ENCODE measurements around the gene PDIA5. TPM values are rescaled to one million over a fixed set of nuclear protein-coding genes. Genes with fewer than 3 reads are reported as not detected.

The PDIA5 gene
- total and polyA plus RNA-seq, 2 donors (not counting 1 experiment from before 2014, with no cell fraction given) = 2.6 to 3.8 TPM

- Histone ChIP-seq H3K27ac (ENCODE audit: low read length in 2 of 2) (no peak overlapping the region), H3K9ac (ENCODE audit: low read length) (no peak overlapping the region), H3K36me3 (replicated peaks in 1 of 2; ENCODE audit: control extremely low read depth in 1 of 2, control insufficient read depth in 1 of 2, extremely low read depth in 1 of 2, insufficient read depth in 2 of 2, low read length in 1 of 2) (peaks cover 0 to 6% of the 10 kb centered on the region in 2 experiments), H3K9me3 (ENCODE audit: control extremely low read depth in 1 of 3, control insufficient read depth in 2 of 3, insufficient read depth in 1 of 3, low read length in 2 of 3) (peaks cover 0 to 21% (median 9%) of the 10 kb centered on the region in 3 donors), H3K27me3 (replicated peaks in 1 of 4; ENCODE audit: control extremely low read depth in 1 of 4, control insufficient read depth in 3 of 4, insufficient read depth in 4 of 4, low read length in 3 of 4) (no peaks in the 10 kb centered on the region), H3K4me2 (replicated peaks; ENCODE audit: low read depth, low read length, poor library complexity, severe bottlenecking) (no peak overlapping the region), H3K79me2 (ENCODE audit: control insufficient read depth, insufficient read depth, low read length) (no peaks in the 10 kb centered on the region), H4K20me1 (ENCODE audit: control insufficient read depth, insufficient read depth, low read length, poor library complexity, severe bottlenecking) (no peaks in the 10 kb centered on the region), H3K4me3 (ENCODE audit: control extremely low read depth in 1 of 5, extremely low read depth in 1 of 5, insufficient read depth in 1 of 5, low read depth in 2 of 5, low read length in 4 of 5) (no peak overlapping the region), H2AFZ (ENCODE audit: insufficient read depth, low read depth, low read length, poor library complexity, severe bottlenecking) (no peak overlapping the region), H3K4me1 (ENCODE audit: control insufficient read depth in 2 of 2, insufficient read depth in 2 of 2, low read length in 2 of 2) (peaks cover 9 to 20% of the 10 kb centered on the region in 2 donors)
- TF ChIP-seq EZH2 (IDR thresholded peaks at IDR 0.05; ENCODE audit: borderline replicate concordance, insufficient read depth, low read depth, low read length, poor library complexity, severe bottlenecking) = no peak
- TF ChIP-seq, protein P1, sequence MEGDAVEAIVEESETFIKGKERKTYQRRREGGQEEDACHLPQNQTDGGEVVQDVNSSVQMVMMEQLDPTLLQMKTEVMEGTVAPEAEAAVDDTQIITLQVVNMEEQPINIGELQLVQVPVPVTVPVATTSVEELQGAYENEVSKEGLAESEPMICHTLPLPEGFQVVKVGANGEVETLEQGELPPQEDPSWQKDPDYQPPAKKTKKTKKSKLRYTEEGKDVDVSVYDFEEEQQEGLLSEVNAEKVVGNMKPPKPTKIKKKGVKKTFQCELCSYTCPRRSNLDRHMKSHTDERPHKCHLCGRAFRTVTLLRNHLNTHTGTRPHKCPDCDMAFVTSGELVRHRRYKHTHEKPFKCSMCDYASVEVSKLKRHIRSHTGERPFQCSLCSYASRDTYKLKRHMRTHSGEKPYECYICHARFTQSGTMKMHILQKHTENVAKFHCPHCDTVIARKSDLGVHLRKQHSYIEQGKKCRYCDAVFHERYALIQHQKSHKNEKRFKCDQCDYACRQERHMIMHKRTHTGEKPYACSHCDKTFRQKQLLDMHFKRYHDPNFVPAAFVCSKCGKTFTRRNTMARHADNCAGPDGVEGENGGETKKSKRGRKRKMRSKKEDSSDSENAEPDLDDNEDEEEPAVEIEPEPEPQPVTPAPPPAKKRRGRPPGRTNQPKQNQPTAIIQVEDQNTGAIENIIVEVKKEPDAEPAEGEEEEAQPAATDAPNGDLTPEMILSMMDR (IDR thresholded peaks at IDR 0.05) = no peak
- ChIA-PET CTCF (no interaction called here), POLR2A (no interaction called here)
- H3K27me3 Mint-ChIP-seq = no peaks in the 10 kb centered on the region
- 100% methylated on average over 5 of the region's 7 CpGs for whole genome bisulfite sequencing (ENCODE audit: insufficient coverage)
- intact Hi-C loops (cut with micrococcal nuclease) = no loop called here
- no peak overlapping the region for H3K4me3 Mint-ChIP-seq
- no peak for DNase-seq
- peaks cover 2% of the 10 kb centered on the region for H3K9me3 Mint-ChIP-seq (ENCODE audit: insufficient read depth)
- peak overlapping the region; percentile 32 for H3K27ac Mint-ChIP-seq
- H3K4me1 Mint-ChIP-seq = peaks cover 18% of the 10 kb centered on the region
- ATAC-seq (ENCODE audit: low read depth) = no peak
Observed at GRCh38 chr3:123154020-123154985, 87.5 kb downstream of the PDIA5 start.

DNA sequence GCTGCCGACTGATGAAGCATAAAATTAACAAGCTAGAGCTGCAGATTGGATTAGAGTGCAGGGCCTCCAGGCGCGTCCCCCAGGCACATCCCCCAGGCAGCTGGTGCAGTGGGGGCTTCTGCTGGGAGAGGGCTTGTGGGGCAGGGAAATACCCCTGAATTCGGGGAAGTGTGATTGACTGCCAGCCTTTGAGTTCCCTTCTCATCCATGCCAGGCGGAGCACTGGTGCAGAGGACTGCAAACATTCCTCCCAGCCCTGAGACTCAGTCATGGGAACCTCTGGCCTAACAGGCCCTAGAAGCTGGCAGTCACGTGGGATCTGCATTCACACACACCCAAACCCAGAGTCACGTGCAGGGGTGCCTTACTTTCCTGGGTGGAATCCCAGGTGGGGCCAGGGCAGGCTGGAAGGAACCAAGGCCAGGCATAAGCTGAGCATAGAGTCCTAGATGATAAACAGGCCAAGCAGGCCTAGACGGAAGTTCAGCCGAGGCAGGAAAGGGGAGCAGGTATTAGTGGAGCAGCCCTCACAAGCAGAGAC lies 88.7 kb downstream of the PDIA5 start:
- peaks cover 18% of the 10 kb centered on the region for H3K4me1 Mint-ChIP-seq
- H3K36me3 ChIP-seq (replicated peaks in 1 of 2; ENCODE audit: control extremely low read depth in 1 of 2, control insufficient read depth in 1 of 2, extremely low read depth in 1 of 2, insufficient read depth in 2 of 2, low read length in 1 of 2) = no peaks in the 10 kb centered on the region
- peaks cover 0 to 20% (median 9%) of the 10 kb centered on the region in 3 donors for H3K9me3 ChIP-seq (ENCODE audit: control extremely low read depth in 1 of 3, control insufficient read depth in 2 of 3, insufficient read depth in 1 of 3, low read length in 2 of 3)
- H2AFZ ChIP-seq (ENCODE audit: insufficient read depth, low read depth, low read length, poor library complexity, severe bottlenecking) = no peak overlapping the region
- 86% methylated on average over 8 of the region's 9 CpGs for WGBS (ENCODE audit: insufficient coverage)
- H3K4me3 Mint-ChIP-seq = no peak overlapping the region
- no peak overlapping the region for H3K4me3 ChIP-seq (ENCODE audit: control extremely low read depth in 1 of 5, extremely low read depth in 1 of 5, insufficient read depth in 1 of 5, low read depth in 2 of 5, low read length in 4 of 5)
- H4K20me1 ChIP-seq (ENCODE audit: control insufficient read depth, insufficient read depth, low read length, poor library complexity, severe bottlenecking) = no peaks in the 10 kb centered on the region
- no peak overlapping the region for H3K27ac Mint-ChIP-seq
- H3K9me3 Mint-ChIP-seq (ENCODE audit: insufficient read depth) = peaks cover 2% of the 10 kb centered on the region
- no peak overlapping the region for H3K9ac ChIP-seq (ENCODE audit: low read length)
- ChIA-PET POLR2A (no interaction called here), CTCF (no interaction called here)
- H3K27ac ChIP-seq (ENCODE audit: low read length in 2 of 2) = no peak overlapping the region
- no peaks in the 10 kb centered on the region for H3K79me2 ChIP-seq (ENCODE audit: control insufficient read depth, insufficient read depth, low read length)
- H3K4me2 ChIP-seq (replicated peaks; ENCODE audit: low read depth, low read length, poor library complexity, severe bottlenecking) = no peak overlapping the region
- no peaks in the 10 kb centered on the region for H3K27me3 Mint-ChIP-seq
- no peak for DNase-seq
- no peak for TF ChIP-seq EZH2 (IDR thresholded peaks at IDR 0.05; ENCODE audit: borderline replicate concordance, insufficient read depth, low read depth, low read length, poor library complexity, severe bottlenecking)
- TF ChIP-seq, protein P1 (IDR thresholded peaks at IDR 0.05) = no peak
- ATAC-seq (ENCODE audit: low read depth) = no peak
- no peaks in the 10 kb centered on the region for H3K27me3 ChIP-seq (replicated peaks in 1 of 4; ENCODE audit: control extremely low read depth in 1 of 4, control insufficient read depth in 3 of 4, insufficient read depth in 4 of 4, low read length in 3 of 4)
- H3K4me1 ChIP-seq (ENCODE audit: control insufficient read depth in 2 of 2, insufficient read depth in 2 of 2, low read length in 2 of 2) = peaks cover 9 to 20% of the 10 kb centered on the region in 2 donors
- intact Hi-C loops (cut with micrococcal nuclease) = no loop called here
